GM13976 (cell line): ENCODE data around the gene TSPAN9.

Experiments used
- DNase-seq: peaks from one replicate; pipeline ENCODE4 v3.0.0; 2012; ENCODE audit warnings: low spot score
- CTCF ChIP-seq: IDR thresholded peaks from 2 replicates; pipeline ENCODE4 v1.5.1; 2012; ENCODE audit warnings: borderline replicate concordance, mild to moderate bottlenecking; ENCODE audit not compliant: insufficient read depth; ENCODE audit errors: extremely low read depth, missing control alignments, control extremely low read depth
- in situ Hi-C: fragments of 300-500 bp; cut with MboI; formaldehyde crosslinking; loops from one replicate; pipeline ENCODE4 v1.12.0; 2022; ENCODE audit warnings: low sequenced_read_pairs, mixed read lengths, inconsistent platforms; ENCODE audit not compliant: unreplicated experiment

The TSPAN9 gene

GRCh38 chr12:3216726-3217682 lies 139.8 kb downstream of the TSPAN9 start:
- TF ChIP-seq CTCF = no peak
- no peak for DNase-seq
- in situ Hi-C loops = no loop called here

DNA sequence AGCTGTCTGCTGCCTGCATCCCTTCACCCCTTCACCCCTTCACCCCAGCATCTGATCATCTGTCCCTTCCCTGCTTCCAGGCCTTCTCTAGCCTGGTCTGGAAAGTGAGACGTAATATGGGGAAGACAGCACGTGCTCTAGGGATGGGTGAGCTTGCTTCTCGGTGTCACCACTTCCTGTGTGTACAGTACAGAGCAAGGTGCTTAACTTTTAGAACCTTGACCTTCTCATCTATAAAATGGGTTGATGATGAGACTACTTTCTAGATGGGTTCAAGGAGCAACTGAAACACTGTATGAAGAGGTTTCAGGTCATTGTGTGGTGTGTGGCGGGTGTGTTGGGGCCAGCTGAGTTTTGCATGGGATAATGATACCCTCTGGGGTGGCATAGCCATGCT lies 140.5 kb downstream of the TSPAN9 start:
- DNase-seq = no peak
- in situ Hi-C loops = no loop called here
- no peak for TF ChIP-seq CTCF

DNA sequence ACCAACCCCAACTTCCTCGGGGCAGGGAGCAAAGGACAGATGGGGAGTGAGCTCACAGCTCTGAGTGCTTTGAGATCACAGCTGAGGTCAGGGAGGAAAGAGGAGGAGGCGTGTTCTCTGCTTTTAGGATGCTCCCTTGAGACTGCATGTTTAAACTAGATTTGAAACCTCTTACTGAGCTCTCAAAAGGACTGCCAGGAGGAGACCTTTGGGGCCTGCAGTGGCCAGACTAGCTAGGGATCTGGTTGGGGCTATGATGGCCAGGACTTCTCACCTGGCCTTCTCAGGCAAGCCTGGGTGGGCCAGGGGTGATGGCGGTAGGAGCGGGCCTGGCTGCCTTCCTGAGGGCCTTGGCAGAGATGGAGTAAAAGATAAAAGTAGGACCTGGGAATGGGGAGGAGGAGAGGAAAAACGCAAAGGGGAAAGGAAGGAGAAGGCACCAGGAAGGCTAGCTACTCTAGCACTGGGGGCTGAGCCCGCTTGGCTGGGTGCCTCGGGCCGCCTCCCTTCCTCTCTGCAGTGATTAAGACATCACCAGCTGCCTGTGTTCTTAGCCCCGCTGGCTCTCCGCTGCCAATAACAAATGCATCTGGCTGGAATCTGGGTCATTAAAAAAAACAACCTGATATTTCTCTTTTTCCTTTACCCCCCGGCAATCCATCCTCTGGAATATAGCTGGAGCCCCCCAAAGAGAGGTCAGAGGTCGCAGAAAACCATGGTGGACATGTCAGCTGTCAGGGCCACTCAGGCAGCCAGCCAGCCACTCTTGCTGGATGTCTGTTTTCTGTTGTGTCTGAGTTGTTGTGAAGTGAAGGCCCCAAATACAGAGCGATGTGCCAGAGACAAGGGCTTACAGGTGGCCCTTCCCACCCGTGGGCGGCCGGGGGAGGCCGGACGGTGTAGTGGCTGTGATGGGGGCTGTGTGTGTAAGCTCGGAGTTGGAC lies 141.3 kb downstream of the TSPAN9 start:
- DNase-seq = peak; percentile 65
- TF ChIP-seq CTCF = no peak
- in situ Hi-C loops = no loop called here

DNA sequence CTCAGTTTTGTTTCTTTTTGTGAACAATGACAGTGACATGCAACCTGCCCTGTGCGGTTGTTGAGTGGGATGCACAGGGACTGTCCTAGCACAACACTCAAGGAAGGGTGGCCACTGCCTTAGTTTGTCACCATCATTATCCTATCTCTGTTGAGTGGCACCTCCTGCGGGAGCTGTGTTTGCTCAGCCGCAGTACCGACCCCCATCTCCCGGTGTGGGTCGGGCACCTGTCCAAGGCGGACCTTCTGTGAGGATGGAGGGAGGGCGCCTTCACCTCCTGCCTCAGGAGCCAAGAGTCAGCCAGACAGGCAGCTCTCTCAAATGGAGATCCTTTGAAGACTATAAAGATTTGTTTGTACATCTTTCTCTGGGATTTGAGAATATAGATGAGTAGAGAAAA lies 142.1 kb downstream of the TSPAN9 start:
- in situ Hi-C loops = no loop called here
- no peak for TF ChIP-seq CTCF
- DNase-seq = no peak

DNA sequence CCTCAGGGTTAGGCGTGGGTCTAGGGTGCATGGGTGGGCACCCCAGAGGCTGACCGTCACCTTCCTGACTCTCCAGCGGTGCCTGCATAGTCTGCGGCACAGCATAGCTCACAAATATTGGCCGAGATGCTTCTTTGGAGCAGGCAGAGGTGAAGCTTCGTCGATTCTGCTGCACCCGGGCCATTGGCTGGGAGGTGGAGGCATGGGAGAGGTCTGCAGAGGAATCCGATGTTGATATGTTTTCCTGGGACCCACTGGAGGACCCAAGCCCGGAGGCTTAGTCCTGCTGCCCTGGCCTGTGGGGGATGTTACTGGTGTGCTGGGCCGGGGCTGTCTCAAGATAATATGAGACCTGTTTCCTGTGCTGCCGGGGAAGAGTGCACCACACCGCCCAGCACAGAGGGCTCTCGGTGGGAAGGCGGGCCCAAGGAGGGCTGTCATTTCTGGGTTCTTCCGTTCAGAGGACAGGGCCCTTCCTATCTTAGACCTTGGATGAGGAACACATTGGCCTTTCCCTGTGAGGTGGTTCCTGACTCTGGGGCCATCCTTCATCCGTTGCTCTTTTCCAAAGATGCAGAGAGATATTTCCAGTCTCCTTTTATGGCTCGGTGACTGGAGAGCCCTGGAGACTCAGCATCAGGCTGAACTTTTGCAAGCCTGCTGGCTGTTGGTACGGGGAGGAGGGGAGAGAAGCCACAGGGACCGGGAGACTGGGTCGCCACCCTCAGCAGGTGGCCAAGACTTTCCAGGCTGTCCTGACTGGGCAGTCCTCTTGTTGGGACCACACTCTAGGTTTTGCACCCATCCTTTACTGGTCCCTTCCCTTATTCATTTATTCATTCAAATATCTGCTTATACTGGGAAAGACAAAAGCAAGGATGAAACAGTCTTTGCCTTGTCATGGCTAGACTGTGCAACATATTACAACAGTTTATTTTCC lies 143.5 kb downstream of the TSPAN9 start:
- TF ChIP-seq CTCF = no peak
- no peak for DNase-seq
- in situ Hi-C loops = no loop called here

GRCh38 chr12:3222306-3222705 lies 145.1 kb downstream of the TSPAN9 start:
- no peak for DNase-seq
- in situ Hi-C loops = no loop called here
- no peak for TF ChIP-seq CTCF
